RWPE2 (cell line): Measurements from ENCODE around the gene TRH.
A peak's percentile ranks its signal among the peaks of the same experiment; 100 is the strongest.

ENCODE experiments used
- ATAC-seq: fragments of 200-7000 bp; cut with Tn5 transposase; 3 replicates; pipeline ENCODE4 v1.9.1; 2021; ENCODE audit warnings: low read depth
- DNase-seq: peaks from one replicate; pipeline ENCODE4 v3.0.0-alpha.2; 2020; ENCODE audit warnings: low spot score
- H3K27ac ChIP-seq: fragments of 450-650 bp; 2 replicates; pipeline ENCODE4 v1.5.1; 2017; ENCODE audit warnings: mild to moderate bottlenecking; ENCODE audit not compliant: poor library complexity, severe bottlenecking
- H3K27me3 ChIP-seq: fragments of 250-450 bp; sonication (Bioruptor Pico); 2 replicates; pipeline ENCODE4 v1.5.1; 2021; ENCODE audit warnings: mild to moderate bottlenecking, moderate library complexity; ENCODE audit not compliant: insufficient read depth, poor library complexity, severe bottlenecking
- H3K36me3 ChIP-seq: fragments of 250-450 bp; sonication (Bioruptor Pico); 2 replicates; pipeline ENCODE4 v1.5.1; 2020; ENCODE audit warnings: low read depth, mild to moderate bottlenecking, moderate library complexity
- H3K4me1 ChIP-seq: fragments of 250-450 bp; sonication (Bioruptor Pico); 2 replicates; pipeline ENCODE4 v1.5.1; 2021; ENCODE audit warnings: mild to moderate bottlenecking, moderate library complexity; ENCODE audit not compliant: insufficient read depth, poor library complexity, severe bottlenecking
- H3K4me3 ChIP-seq: fragments of 250-450 bp; sonication (Bioruptor Pico); 2 replicates; pipeline ENCODE4 v1.5.1; 2021; ENCODE audit warnings: mild to moderate bottlenecking, moderate library complexity; ENCODE audit not compliant: severe bottlenecking
- H3K9me3 ChIP-seq: fragments of 250-450 bp; sonication (Bioruptor Pico); 2 replicates; pipeline ENCODE4 v1.5.1; 2021; ENCODE audit warnings: mild to moderate bottlenecking, moderate library complexity; ENCODE audit not compliant: severe bottlenecking
- CTCF ChIP-seq: fragments of 450-650 bp; IDR thresholded peaks from one replicate; pipeline ENCODE4 v1.5.1; 2017; ENCODE audit warnings: mild to moderate bottlenecking, moderate library complexity; ENCODE audit not compliant: poor library complexity, severe bottlenecking

The TRH gene

GRCh38 chr3:129974564-129974832, at the start of gene TRH:
TSS of gene TRH (plus strand) at chr3:129974720. CDS start at chr3:129975817, 1,097 bp downstream.
- no peak within 1 kb of the TSS for H3K27ac ChIP-seq
- H3K9me3 ChIP-seq = no peaks in the 10 kb centered on the region
- H3K27me3 ChIP-seq = peaks cover 68% of the 10 kb centered on the region
- no peaks in the 10 kb centered on the region for H3K4me1 ChIP-seq
- no peaks in the 10 kb centered on the region for H3K36me3 ChIP-seq
- TF ChIP-seq CTCF = no peak
- no peak within 1 kb of the TSS for H3K4me3 ChIP-seq
- ATAC-seq (no peak), DNase-seq (no peak)

- Histone ChIP-seq H3K36me3 (no peaks in the 10 kb centered on the region), H3K27ac (no peak overlapping the region), H3K4me1 (no peaks in the 10 kb centered on the region), H3K4me3 (no peak overlapping the region), H3K9me3 (no peaks in the 10 kb centered on the region), H3K27me3 (no peaks in the 10 kb centered on the region)
- no peak for TF ChIP-seq CTCF
- DNase-seq (no peak), ATAC-seq (no peak)
Observed at GRCh38 chr3:129927072-129927471, 47.4 kb upstream of the TRH start.

DNA sequence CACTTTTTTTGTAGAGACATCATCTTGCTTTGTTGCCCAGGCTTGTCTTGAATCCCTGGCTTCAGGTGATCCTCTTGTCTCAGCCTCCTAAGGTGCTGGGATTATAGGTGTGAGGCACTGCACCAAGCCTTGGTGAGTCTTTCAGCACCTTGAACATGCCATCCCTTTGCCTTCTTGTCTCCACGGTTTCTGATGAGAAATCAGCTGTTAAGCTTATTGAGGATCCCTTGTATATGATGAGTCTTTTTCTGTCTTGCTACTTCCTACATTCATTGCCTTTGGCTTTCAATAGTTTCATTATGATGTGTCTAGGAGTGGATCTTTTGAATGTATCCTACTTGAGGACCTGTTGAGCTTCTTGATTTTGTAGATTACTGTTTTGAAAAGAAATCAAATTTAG, 45.1 kb upstream of the TRH start:
- no peaks in the 10 kb centered on the region for H3K27me3 ChIP-seq
- DNase-seq = no peak
- no peaks in the 10 kb centered on the region for H3K9me3 ChIP-seq
- no peak for ATAC-seq
- no peak overlapping the region for H3K27ac ChIP-seq
- TF ChIP-seq CTCF = no peak
- H3K4me1 ChIP-seq = no peaks in the 10 kb centered on the region
- H3K36me3 ChIP-seq = no peaks in the 10 kb centered on the region
- H3K4me3 ChIP-seq = no peak overlapping the region

DNA sequence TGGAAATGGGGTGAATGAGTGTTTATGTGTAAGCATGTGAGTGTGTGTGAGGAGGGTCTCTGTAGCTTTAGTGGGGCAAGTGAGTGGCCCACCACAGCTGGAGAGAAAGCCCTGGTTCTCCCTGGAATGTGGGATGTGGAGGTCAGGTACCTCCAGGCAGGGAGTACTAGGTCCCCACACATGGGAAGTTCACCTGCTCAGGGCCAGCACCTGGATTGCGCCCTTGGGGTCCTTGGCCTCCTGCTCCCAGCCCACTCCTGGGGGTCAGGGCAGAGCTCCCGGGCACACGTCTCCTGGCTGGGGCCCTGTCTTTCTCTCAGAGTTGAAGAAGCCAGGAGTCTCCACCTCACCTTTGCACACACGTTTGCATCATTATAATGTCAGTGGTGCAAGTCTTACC, 41.0 kb upstream of the TRH start:
- H3K27ac ChIP-seq = no peak overlapping the region
- H3K4me3 ChIP-seq = no peak overlapping the region
- H3K4me1 ChIP-seq = peaks cover 4% of the 10 kb centered on the region
- TF ChIP-seq CTCF = no peak
- ATAC-seq (no peak), DNase-seq (no peak)
- H3K36me3 ChIP-seq = no peaks in the 10 kb centered on the region
- no peaks in the 10 kb centered on the region for H3K27me3 ChIP-seq
- H3K9me3 ChIP-seq = no peaks in the 10 kb centered on the region

- ATAC-seq (peak; percentile 52; the same call in 1 of the 3 replicates), DNase-seq (no peak)
- H3K9me3 ChIP-seq = no peaks in the 10 kb centered on the region
- no peaks in the 10 kb centered on the region for H3K27me3 ChIP-seq
- H3K27ac ChIP-seq = no peak overlapping the region
- TF ChIP-seq CTCF = peak; percentile 90
- no peaks in the 10 kb centered on the region for H3K36me3 ChIP-seq
- H3K4me3 ChIP-seq = no peak overlapping the region
- H3K4me1 ChIP-seq = peaks cover 4% of the 10 kb centered on the region
Observed at GRCh38 chr3:129934234-129935123, 40.0 kb upstream of the TRH start.
